ENCODE data around the gene ANTXRL.
"Not testable (repeated sequence)": the region's sequence is repeated elsewhere in the genome, so short reads cannot be mapped to it uniquely, and the experiment has no call there.

- not testable (repeated sequence) for TF ChIP-seq CTCF (IDR thresholded peaks at IDR 0.05; ENCODE audit: low read depth, low read length); EZH2phosphoT487 (IDR thresholded peaks at IDR 0.05; ENCODE audit: low read depth)
Observed at GRCh38 chr10:46269554-46270053, 17.2 kb upstream of the ANTXRL start.
